ENCODE results near the gene CPEB4. TPM values are rescaled to one million over a fixed set of nuclear protein-coding genes. Genes with fewer than 3 reads are reported as not detected.

The CPEB4 gene
- total RNA-seq, 4 donors from 2014 or later, result 33.2 to 51.6 (median 44.8) TPM

DNA sequence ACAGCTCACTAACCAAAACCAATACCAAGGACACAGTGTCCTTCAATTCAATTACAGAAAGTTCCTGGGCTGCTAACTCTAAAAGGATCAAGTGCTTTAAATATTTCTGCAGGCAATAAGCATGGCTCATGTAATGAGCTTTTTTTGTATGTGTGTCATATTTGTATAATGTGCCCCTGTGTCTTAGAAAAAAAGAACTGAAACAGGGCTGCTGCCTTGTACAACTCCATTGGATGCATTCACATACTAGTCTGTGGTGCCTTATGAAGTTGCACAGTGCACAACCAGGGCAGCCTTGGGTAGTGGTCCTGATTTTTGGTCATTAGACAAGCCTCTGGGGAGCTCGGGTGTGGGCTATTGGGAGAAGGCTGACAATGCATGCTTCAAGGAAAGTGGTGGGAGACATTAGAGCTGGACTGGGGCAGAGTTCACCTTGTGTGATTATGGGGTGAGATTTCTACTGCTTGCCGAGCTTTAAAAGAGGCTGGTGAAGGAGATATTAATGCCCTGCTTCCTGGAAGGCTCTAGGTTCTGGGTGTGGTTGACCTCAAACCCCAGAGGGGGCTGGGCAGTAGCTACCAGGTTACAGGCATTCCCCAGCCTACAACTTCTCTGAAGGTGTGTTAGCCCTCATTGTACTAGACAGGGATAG is 3.6 kb upstream of the CPEB4 start:
- intact Hi-C loops (cut with DNase I), result loop anchor here (10.0 kb wide), 1 partner anchor 100 kb away; no protein-coding TSS in a partner anchor
- WGBS, 2 donors, result 25 to 37% methylated on average over 1 to 2 of the region's 2 CpGs
- H3K9me3 ChIP-seq, result no peaks in the 10 kb centered on the region
- no peaks in the 10 kb centered on the region for H3K27me3 ChIP-seq
- no peaks in the 10 kb centered on the region for H3K36me3 ChIP-seq
- no peak for DNase-seq
- no peak overlapping the region for H3K4me3 ChIP-seq
- no peak for TF ChIP-seq POLR2A (IDR thresholded peaks at IDR 0.05)
- TF ChIP-seq, protein P1, sequence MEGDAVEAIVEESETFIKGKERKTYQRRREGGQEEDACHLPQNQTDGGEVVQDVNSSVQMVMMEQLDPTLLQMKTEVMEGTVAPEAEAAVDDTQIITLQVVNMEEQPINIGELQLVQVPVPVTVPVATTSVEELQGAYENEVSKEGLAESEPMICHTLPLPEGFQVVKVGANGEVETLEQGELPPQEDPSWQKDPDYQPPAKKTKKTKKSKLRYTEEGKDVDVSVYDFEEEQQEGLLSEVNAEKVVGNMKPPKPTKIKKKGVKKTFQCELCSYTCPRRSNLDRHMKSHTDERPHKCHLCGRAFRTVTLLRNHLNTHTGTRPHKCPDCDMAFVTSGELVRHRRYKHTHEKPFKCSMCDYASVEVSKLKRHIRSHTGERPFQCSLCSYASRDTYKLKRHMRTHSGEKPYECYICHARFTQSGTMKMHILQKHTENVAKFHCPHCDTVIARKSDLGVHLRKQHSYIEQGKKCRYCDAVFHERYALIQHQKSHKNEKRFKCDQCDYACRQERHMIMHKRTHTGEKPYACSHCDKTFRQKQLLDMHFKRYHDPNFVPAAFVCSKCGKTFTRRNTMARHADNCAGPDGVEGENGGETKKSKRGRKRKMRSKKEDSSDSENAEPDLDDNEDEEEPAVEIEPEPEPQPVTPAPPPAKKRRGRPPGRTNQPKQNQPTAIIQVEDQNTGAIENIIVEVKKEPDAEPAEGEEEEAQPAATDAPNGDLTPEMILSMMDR (IDR thresholded peaks at IDR 0.05), result no peak
- H3K27ac ChIP-seq, result peak overlapping the region; percentile 28 to 77 (median 64)
- peaks cover 14 to 52% (median 25%) of the 10 kb centered on the region in 3 donors for H3K4me1 ChIP-seq

DNA sequence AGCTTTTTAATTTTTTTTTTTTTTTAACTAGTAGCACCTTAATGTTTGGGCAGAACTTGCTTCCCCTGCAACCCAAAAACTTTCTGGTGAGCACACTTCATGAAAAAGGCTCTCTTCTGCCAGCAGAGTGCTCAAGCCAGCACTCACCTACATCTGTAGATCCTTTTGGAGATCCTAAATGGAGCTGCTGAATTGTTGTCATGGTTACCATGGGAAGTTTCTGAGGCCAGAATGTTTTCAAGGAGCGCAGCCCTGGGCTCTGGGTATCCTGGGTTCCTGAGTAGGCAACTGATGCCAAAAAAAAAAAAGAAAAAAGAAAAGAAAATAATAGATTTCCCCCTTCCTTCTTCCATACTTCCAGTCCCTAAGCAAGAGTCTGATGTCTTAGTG is 3.1 kb upstream of the CPEB4 start:
- TF ChIP-seq, protein P1 (IDR thresholded peaks at IDR 0.05), result no peak
- TF ChIP-seq POLR2A (IDR thresholded peaks at IDR 0.05), result no peak
- Histone ChIP-seq H3K4me3 (no peak overlapping the region), H3K4me1 (peaks cover 16 to 57% (median 30%) of the 10 kb centered on the region in 3 donors), H3K27me3 (no peaks in the 10 kb centered on the region), H3K9me3 (no peaks in the 10 kb centered on the region), H3K27ac (peak overlapping the region; percentile 28 to 77 (median 64)), H3K36me3 (no peaks in the 10 kb centered on the region)
- intact Hi-C loops (cut with DNase I), result loop anchor here (10.0 kb wide), 1 partner anchor 100 kb away; no protein-coding TSS in a partner anchor
- no peak for DNase-seq
- whole genome bisulfite sequencing, 2 donors, result 50 to 83% methylated on average over 1 of the region's 1 CpG

DNA sequence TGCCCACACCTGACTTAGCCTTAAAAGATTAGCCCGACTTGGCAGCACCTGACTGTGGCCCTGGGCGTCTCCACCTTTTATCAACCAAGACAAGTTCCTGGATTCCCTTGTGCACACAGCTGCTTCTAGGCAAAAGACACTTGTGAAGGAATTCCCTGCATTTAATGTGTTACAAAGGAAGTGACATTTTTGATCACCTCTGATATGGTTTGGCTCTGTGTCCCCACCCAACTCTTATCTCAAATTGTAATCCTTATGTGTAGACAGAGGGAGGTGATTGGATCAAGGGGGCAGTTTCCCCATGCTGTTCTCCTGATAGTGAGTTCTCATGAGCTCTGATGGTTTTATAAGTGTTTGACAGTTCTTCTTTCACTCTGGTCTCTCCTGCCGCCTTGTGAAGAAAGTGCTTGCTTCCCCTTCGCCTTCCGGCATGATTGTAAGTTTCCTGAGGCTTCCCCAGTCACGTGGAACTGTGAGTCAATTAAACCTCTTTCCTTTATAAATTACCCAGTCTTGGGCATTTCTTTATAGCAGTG is 2.6 kb upstream of the CPEB4 start:
- 53 to 54% methylated on average over 6 of the region's 6 CpGs for WGBS, 2 donors
- intact Hi-C loops (cut with DNase I), result loop anchor here (10.0 kb wide), 1 partner anchor 101 kb away; no protein-coding TSS in a partner anchor
- no peaks in the 10 kb centered on the region for H3K9me3 ChIP-seq
- TF ChIP-seq POLR2A (IDR thresholded peaks at IDR 0.05), result no peak
- TF ChIP-seq, protein P1 (IDR thresholded peaks at IDR 0.05), result peak in 2 of 6 experiments; percentile 11 to 30
- peak overlapping the region; percentile 28 to 77 (median 66) for H3K27ac ChIP-seq
- DNase-seq, result no peak
- no peak overlapping the region for H3K4me3 ChIP-seq
- no peaks in the 10 kb centered on the region for H3K36me3 ChIP-seq
- H3K4me1 ChIP-seq, result peaks cover 21 to 62% (median 35%) of the 10 kb centered on the region in 3 donors
- H3K27me3 ChIP-seq, result no peaks in the 10 kb centered on the region

DNA sequence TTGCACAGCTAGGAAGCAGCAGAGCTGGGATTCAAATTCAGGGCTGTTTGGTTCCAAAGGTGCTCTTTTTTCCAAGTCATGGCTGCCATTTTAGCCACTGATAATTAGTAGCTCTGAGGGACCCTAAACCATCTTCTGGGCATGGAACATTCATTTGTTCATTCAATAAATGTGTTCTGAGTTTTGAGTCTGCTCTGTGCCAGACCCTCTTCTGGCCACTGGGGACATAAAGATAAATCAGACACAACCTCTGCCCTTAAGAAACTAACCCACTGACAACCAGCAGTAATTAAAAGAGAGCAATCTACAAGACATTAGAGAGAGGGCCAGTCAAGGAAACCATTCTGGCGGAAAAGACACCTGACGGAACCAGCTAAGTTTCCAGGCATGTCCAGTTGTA is 2.0 kb upstream of the CPEB4 start:
- Histone ChIP-seq H3K9me3 (no peaks in the 10 kb centered on the region), H3K4me3 (no peak overlapping the region), H3K27me3 (no peaks in the 10 kb centered on the region), H3K36me3 (no peaks in the 10 kb centered on the region), H3K4me1 (peaks cover 25 to 68% (median 37%) of the 10 kb centered on the region in 3 donors), H3K27ac (peak overlapping the region in 3 of 4 donors; percentile 58 to 77 (median 75))
- 91 to 94% methylated on average over 2 of the region's 2 CpGs for WGBS, 2 donors
- intact Hi-C loops (cut with DNase I), result loop anchor here (10.0 kb wide), 1 partner anchor 101 kb away; no protein-coding TSS in a partner anchor
- TF ChIP-seq, protein P1 (IDR thresholded peaks at IDR 0.05), result no peak
- no peak for TF ChIP-seq POLR2A (IDR thresholded peaks at IDR 0.05)
- DNase-seq, result no peak

DNA sequence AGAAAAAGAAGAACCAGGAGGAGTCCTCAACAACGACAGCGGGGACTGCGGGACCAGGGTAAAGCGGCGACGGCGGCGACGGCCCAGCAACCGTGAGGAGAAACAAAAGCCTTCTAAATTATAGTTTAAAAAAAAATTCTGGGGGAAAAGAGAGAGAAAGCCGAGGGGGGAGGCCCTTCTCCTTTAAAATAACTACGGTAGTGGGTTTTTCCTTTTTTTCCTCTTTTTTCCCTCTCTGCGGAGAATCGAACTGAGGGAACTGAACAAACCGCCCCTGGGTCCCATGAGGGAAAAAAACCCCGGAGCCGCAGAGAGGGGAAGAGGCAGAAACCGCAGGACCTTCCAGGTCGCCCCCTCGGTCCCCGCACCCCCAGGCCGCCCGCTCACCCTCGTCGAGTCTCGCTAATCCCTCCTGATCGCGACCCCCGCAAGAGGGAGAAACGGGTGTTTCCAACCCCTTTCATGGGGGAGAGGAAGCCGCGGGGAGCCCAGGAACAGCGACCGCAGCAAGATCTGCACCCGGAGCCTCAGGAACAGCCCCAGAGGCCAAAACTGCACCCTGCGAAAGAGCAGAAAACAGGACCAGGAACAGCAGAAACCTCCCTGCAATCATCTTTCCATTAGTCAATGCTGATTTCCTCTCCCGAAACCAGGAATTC is 453 bp downstream of the CPEB4 start:
- 1 to 2% methylated on average over 27 of the region's 37 CpGs for WGBS, 2 donors
- intact Hi-C loops (cut with DNase I), result loop anchor here (10.0 kb wide), 1 partner anchor 104 kb away; no protein-coding TSS in a partner anchor
- Histone ChIP-seq H3K36me3 (no peaks in the 10 kb centered on the region), H3K4me3 (peak overlapping the region; percentile 69 to 97 (median 83)), H3K27me3 (no peaks in the 10 kb centered on the region), H3K27ac (peak overlapping the region; percentile 87 to 93 (median 91)), H3K9me3 (no peaks in the 10 kb centered on the region), H3K4me1 (peaks cover 28 to 85% (median 46%) of the 10 kb centered on the region in 3 donors)
- TF ChIP-seq POLR2A (IDR thresholded peaks at IDR 0.05), result no peak
- TF ChIP-seq, protein P1 (IDR thresholded peaks at IDR 0.05), result peak in 1 of 6 experiments; percentile 4
- DNase-seq, result no peak

All from esophagus squamous epithelium (tissue), 5 donors.